Ishikawa (cell line): ENCODE measurements around the gene DPH1.

Experiments used
- CEBPB ChIP-seq: IDR thresholded peaks from 2 replicates; pipeline ENCODE4 v1.6.1; 2012
- CREB1 ChIP-seq: IDR thresholded peaks from 2 replicates; pipeline ENCODE4 v1.6.1; 2012; ENCODE audit warnings: low read depth
- EGR1 ChIP-seq: IDR thresholded peaks from 2 replicates; pipeline ENCODE4 v1.6.1; 2012
- EP300 ChIP-seq: IDR thresholded peaks from 2 replicates; pipeline ENCODE4 v1.6.1; 2012; ENCODE audit warnings: borderline replicate concordance
- FOXM1 ChIP-seq: IDR thresholded peaks from 2 replicates; pipeline ENCODE4 v1.6.1; 2012; ENCODE audit warnings: low read depth, borderline replicate concordance
- MAX ChIP-seq: IDR thresholded peaks from 2 replicates; pipeline ENCODE4 v1.6.1; 2012
- NFIC ChIP-seq: IDR thresholded peaks from 2 replicates; pipeline ENCODE4 v1.6.1; 2012
- RAD21 ChIP-seq: IDR thresholded peaks from 2 replicates; pipeline ENCODE4 v1.6.1; 2012; ENCODE audit warnings: low read depth
- REST ChIP-seq: IDR thresholded peaks from 2 replicates; pipeline ENCODE4 v1.6.1; 2012; ENCODE audit warnings: low read depth, mild to moderate bottlenecking
- TAF1 ChIP-seq: IDR thresholded peaks from 2 replicates; pipeline ENCODE4 v1.6.1; 2012; ENCODE audit warnings: low read depth, mild to moderate bottlenecking
- TCF12 ChIP-seq: IDR thresholded peaks from 2 replicates; pipeline ENCODE4 v1.6.1; 2012; ENCODE audit warnings: low read depth
- TEAD4 ChIP-seq: IDR thresholded peaks from 2 replicates; pipeline ENCODE4 v1.6.1; 2012
- USF1 ChIP-seq: IDR thresholded peaks from 2 replicates; pipeline ENCODE4 v1.6.1; 2012
- YY1 ChIP-seq: IDR thresholded peaks from 2 replicates; pipeline ENCODE4 v1.6.1; 2012; ENCODE audit warnings: low read depth
- ZBTB7A ChIP-seq: IDR thresholded peaks from 2 replicates; pipeline ENCODE4 v1.6.1; 2012; ENCODE audit warnings: low read depth

Gene DPH1

GRCh38 chr17:2090804-2091534 lies 61.0 kb downstream of the DPH1 start:
- peak; percentile 44; the same call in 1 of the 2 replicates for TF ChIP-seq TEAD4
- no peak for TF ChIP-seq REST

GRCh38 chr17:2092253-2092652 lies 62.3 kb downstream of the DPH1 start:
- no peak for TF ChIP-seq TCF12
- TF ChIP-seq RAD21: no peak
- TF ChIP-seq NFIC: no peak
- TF ChIP-seq EP300: no peak
- TF ChIP-seq MAX: no peak
- TF ChIP-seq YY1: no peak
- TF ChIP-seq CEBPB: no peak
- TF ChIP-seq TAF1: no peak
- TF ChIP-seq REST: no peak
- no peak for TF ChIP-seq USF1
- no peak for TF ChIP-seq CREB1
- no peak for TF ChIP-seq FOXM1

GRCh38 chr17:2093349-2093748 lies 63.4 kb downstream of the DPH1 start:
- TF ChIP-seq TAF1: no peak
- no peak for TF ChIP-seq TEAD4
- TF ChIP-seq EGR1: no peak
- TF ChIP-seq RAD21: no peak
- no peak for TF ChIP-seq YY1
- no peak for TF ChIP-seq TCF12
- TF ChIP-seq REST: no peak
- TF ChIP-seq NFIC: no peak
- TF ChIP-seq ZBTB7A: no peak
